ENCODE results near the gene PHACTR4.

GRCh38 chr1:28421744-28422143, 52.2 kb downstream of the PHACTR4 start:
- no peak for TF ChIP-seq CTCF (IDR thresholded peaks at IDR 0.05)
- TF ChIP-seq POLR2A (IDR thresholded peaks at IDR 0.05), result no peak
